ENCODE results near the gene LHX4.
"Not testable (repeated sequence)": the region's sequence is repeated elsewhere in the genome, so short reads cannot be mapped to it uniquely, and the experiment has no call there.

The LHX4 gene

DNA sequence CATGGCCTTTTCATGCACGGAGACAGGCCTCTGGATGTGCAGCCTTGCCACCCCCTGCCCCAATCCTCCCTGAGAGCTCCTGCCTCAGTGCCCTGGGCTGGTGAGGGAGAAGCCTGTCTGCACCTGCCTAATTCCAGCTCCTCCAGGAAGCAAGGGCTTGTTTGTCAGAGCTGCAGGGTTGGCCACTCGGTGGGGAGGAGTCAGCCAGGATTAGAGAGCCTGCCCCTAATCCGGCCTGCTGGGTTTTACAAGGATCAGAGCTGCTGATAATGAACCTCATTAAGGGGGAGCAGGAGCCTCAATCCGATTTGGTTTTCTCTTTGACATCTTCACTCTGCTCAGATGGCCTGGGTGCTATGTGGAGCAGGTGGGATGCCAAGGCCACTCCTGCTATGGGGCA, 31.9 kb upstream of the LHX4 start:
- DNase-seq, result no peak

- DNase-seq, result no peak
Observed at GRCh38 chr1:180198611-180199010, 31.5 kb upstream of the LHX4 start.

GRCh38 chr1:180199018-180199417, 31.0 kb upstream of the LHX4 start:
- DNase-seq, result no peak

GRCh38 chr1:180201451-180202200, 28.4 kb upstream of the LHX4 start:
- DNase-seq, result no peak

- not testable (repeated sequence) for DNase-seq
Observed at GRCh38 chr1:180202588-180202987, 27.5 kb upstream of the LHX4 start.

DNA sequence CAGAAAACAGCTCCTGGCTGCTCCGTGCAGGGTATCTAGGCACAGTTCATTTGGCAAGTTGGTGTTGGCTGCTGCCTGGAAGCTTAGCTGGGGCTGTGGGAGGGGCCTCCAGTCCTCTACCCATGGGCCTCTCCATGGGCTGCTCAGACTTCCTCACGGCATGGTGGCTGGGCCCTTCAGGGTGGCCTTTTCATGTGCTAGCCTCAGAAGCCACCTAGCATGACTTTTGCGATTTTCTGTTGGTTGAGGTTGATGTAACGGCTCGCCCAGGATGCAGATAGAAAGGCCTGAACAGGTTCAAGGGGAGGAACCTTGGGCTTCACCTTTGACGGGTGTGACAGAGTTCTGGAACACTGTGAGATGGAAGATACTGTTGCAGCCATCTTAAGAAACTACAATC, 25.8 kb upstream of the LHX4 start:
- DNase-seq, result no peak

- DNase-seq, result no peak
Observed at GRCh38 chr1:180206581-180206980, 23.5 kb upstream of the LHX4 start.

GRCh38 chr1:180208264-180208663, 21.8 kb upstream of the LHX4 start:
- DNase-seq, result no peak

DNA sequence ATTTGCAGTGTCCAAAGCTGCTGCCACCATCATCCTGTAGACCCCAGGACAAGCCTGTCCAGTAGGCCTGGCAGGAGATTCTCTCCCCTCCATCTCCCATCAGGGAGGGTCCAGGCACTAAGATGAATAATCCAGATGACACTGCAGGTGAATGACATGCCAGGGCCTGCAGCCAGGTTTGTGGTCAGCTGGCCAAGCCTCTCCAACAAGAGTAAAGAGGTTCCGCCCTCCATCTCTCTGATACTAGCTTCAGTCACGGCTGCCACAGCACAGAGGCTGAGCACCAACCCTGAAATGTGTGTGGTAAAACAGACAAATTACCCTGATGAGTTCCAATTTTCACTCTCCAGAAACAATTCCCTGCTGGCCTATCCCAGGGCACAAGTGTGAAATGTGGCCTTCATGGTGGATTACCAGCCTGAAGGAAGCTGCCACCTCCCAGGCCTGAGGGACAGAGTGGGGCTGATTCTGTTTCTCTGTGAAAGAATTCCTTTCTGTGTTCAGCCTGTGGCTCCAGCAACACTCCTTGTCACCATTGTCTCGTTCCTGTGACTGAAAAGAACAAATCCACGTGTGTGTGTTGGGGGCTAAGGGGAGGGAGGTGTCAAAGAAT, 19.9 kb upstream of the LHX4 start:
- no peak for DNase-seq

DNA sequence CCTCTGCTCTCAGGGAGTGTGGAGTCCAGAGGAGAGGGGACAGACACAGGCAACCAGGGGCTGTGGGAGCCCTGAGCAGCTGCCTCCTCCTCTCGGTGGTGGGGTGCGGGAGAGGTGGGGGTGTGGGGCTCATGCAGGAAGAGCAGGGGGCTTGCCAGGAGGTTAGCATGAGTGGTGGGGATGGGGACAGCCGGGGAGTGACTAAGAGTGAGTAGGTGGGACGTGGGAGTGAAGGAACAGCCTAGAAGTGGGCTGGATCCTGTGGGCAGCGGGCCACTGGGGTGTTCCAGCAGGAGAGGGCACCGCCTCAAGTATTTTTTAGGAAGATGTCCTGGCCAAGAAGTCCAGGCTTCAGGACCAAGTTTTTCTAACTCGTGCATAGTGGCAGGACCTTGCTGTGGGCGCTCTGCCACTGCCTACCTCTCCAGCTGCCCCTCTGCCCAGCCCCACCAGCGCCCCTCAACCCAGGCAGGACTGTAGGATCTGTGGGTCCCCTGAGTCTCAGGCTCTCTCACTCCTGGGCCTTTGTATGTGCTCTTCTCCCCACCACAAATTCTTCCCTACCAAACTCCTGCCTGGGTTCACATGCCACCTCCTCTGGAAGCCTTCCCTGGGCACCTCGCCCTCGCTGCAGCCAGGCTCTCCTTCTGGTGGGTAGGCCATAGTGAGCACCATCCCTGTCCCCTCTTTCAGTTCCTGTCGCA, 18.8 kb upstream of the LHX4 start:
- no peak for DNase-seq

DNA sequence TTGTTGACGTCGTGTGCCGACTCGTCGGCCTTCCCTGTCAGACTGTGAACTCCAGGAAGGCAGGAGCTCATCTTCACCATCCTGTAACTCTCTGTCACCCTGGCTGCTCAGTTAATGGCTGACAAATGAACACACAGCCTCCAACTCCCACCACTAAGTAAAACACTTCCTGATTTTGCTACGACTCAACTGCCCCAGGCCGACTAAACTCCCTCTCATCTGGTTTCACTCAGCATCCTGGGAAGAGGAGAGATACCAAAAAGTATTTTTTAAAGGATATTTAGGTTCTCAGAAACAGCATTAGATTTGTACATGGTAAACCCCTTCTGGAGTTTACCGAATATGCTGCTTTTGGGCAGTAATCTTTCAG, 18.2 kb upstream of the LHX4 start:
- no peak for DNase-seq

GRCh38 chr1:180213401-180214170, 16.5 kb upstream of the LHX4 start:
- peak; percentile 63 for DNase-seq

GRCh38 chr1:180215856-180216625, 14.0 kb upstream of the LHX4 start:
- no peak for DNase-seq

GRCh38 chr1:180217006-180217405, 13.1 kb upstream of the LHX4 start:
- DNase-seq, result no peak

GRCh38 chr1:180218806-180219765, 11.0 kb upstream of the LHX4 start:
- no peak for DNase-seq

DNA sequence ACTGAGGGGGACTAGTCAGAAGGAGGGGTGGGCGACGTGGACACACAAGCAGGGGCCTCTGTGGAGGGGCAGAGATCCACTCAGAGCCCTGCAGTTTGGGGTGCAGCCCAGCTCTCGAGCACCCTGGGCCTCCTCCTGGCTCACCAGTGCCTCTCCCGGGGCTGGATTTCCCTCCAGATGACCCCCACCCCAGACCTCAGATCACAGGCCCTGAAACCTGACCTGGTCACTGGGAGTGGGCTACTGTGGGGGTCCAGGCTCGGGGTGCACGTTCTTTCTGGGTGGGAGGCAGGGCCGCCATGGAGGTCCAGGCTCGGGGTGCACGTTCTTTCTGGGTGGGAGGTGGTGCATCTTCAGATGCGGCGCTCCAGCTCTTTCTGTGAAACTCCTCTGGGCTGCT, 10.3 kb upstream of the LHX4 start:
- no peak for DNase-seq

- DNase-seq, result no peak
Observed at GRCh38 chr1:180221462-180221861, 8.6 kb upstream of the LHX4 start.

DNA sequence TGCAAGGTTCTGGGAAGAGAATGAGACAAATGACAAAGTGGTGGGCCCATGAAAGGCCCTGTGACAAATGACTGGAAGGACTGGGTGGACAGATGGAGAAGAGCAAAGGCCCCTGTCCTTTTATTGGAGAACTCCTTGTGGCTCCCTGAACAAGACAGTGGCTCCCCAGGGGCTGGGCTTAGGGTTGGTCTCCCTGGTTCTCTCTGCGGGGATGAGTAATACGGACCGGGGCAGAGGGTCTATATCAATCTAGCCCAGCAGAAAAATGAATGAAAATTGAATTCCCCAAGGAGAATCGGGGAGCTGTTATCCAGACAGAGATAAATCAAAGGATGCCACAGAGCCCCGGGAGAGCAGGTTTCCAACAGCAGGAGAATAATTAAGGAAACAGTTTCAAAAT, 5.2 kb upstream of the LHX4 start:
- DNase-seq, result no peak

DNA sequence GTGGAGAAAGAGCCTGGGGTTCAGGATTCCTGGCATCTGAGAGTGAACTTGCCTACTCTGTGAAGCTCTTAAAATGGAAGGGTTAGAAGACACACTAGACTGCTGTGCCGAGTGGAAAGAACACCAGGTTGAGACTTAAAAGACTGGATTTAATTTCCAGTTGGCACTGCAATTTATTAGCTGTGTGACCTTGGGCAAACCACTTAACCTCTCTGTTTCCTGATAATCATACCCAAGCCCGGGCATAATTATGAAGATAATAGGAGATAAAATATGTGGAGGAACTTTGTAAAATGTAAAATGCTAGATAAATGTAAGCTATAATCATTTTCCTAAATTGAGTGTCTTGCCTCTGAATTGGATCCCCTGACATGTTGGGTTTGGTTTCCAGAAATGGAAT, 4.7 kb upstream of the LHX4 start:
- no peak for DNase-seq

- no peak for DNase-seq
Observed at GRCh38 chr1:180227861-180228647, 2.0 kb upstream of the LHX4 start.
